Left kidney (tissue), 2 donors: ENCODE data around the gene PTPRE. TPM values are rescaled to one million over a fixed set of nuclear protein-coding genes. Genes with fewer than 3 reads are reported as not detected.

Experiments
- DNase-seq: peaks from one replicate; pipeline ENCODE4 v3.0.0-alpha.2; 2013
- polyA plus RNA-seq: library from polyadenylated mRNA; unstranded; fragments of 120-200 nt; gene quantifications from one replicate; pipeline ENCODE4 v1.2.1, GENCODE V29; 2013; ENCODE audit not compliant: insufficient read length

PTPRE gene
- polyA plus RNA-seq, 1 donor: 5.6 TPM

GRCh38 chr10:128095753-128096469 lies 189.0 kb downstream of the PTPRE start:
- no peak for DNase-seq

GRCh38 chr10:128096486-128097199 lies 189.7 kb downstream of the PTPRE start:
- DNase-seq: no peak

DNA sequence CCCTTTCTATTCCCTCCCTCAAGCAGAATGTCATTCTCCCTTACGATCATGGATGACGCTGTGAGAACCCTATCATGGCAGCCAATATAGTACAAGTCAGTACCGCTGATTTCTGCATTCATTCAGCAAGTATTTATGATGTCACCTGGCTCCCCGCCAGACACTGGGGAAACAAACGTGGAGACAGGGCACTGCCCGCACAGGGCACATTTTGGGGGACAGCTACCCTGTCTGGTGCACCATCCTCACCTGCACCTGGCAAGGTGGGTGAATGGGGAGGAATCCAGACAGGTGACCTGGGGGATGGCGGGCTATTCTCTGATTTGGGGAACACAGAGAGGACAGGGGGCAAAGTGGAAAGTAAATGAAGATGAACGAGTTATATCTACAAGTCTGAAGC lies 190.9 kb downstream of the PTPRE start:
- DNase-seq: no peak

DNA sequence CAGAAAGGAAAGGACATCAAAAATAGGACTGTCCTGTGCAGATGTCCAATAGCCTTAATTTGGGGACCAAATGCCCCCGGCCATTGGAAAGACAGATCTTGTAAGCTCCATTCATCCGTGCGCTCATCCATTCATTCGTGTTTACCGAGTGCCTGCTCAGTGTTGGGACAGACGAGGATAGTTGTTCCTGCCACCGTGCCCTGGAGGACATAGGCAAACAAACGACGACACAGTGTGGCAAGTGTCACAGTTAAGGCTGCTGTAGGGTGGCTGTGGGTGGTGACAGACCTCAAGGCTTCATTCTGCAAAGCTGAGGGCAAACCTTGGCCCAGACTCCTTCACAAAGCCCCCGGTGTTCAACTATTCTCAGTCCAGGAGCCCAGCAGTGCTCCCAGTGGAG lies 191.7 kb downstream of the PTPRE start:
- DNase-seq: no peak

DNA sequence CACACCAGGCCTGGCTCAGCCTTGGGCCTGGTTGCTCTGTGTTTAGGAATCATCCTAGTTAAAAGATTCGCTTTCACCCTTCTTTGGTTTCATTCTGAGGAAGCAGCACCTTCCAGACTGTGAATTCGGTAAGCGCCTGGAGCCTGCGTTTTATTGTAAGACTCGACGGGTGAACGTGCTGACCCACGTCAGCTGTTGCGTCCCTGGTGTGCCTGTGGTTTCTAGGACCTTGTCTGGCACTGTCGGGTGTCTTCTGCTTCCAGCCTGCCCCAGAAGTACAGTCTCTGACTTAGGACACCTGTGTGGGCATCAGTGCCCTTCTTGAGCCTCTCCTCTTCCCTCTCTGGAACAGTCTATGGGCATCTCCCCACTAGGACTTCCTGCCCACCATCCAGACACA lies 193.0 kb downstream of the PTPRE start:
- DNase-seq: no peak

GRCh38 chr10:128101901-128102300 lies 195.0 kb downstream of the PTPRE start:
- DNase-seq: no peak

- DNase-seq: no peak
Measured at GRCh38 chr10:128102480-128103228, 195.8 kb downstream of the PTPRE start.

DNA sequence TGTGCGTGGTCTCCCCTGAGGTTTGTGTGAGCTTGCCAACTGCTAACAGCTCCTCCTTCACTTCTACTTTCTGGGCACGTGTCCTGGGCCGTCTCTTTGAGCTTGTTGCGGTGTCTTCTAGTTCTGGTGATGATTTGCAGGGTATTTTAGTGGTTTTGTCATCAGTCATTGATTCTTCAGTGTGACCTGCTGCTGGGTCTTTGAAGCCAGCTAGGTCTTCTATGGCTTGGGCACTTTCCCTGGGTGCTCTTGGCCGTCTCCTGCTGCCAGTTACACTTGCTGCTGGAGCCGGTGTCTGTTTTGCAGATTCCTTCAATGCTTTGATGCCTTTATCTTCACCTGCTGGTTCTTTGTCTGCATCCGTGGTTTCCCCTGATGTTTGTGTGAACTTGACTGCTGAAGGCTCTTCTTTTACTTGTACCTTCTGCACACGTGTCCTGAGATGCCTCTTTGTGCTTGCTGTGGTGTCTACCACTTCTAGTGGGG lies 196.4 kb downstream of the PTPRE start:
- DNase-seq: no peak

- DNase-seq: no peak
Measured at GRCh38 chr10:128105383-128105782, 198.5 kb downstream of the PTPRE start.

DNA sequence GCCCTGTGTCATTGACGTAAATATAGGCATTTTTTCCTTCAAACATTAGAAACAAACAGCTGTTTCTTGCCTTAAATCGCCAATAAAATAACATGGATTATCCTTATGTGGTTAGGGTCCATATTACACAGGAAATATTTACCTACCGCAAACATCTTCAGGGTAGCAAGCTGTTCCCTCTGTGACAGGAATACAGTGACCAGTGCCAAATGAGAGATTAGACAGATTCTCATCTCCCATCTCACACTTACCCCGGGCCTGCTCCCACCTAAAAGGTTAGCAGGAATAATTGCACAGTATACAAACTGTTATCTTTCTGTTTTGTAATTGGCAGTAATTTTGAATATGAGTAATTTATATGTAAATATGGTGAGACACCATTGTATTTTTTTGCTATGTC lies 202.8 kb downstream of the PTPRE start:
- no peak for DNase-seq

DNA sequence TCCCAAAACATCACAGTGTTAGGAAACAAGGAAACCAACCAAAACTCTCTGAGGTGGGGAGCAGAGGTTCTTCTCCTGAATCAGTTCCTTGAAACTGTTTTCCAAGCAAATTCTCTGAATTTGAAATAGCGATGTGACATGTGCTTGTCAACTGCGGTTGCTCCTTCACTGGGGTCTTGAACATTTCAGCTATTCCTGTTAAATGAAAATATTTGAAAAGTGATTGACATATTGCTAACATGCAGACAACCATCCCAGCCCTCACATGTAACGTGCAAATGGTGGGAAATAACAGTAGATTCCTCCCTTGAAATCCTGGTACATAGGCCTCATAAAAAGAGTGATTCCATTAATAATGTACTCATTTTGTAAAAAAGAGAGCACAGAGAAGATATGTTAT lies 203.4 kb downstream of the PTPRE start:
- no peak for DNase-seq

- DNase-seq: no peak
Measured at GRCh38 chr10:128111696-128112095, 204.8 kb downstream of the PTPRE start.

DNA sequence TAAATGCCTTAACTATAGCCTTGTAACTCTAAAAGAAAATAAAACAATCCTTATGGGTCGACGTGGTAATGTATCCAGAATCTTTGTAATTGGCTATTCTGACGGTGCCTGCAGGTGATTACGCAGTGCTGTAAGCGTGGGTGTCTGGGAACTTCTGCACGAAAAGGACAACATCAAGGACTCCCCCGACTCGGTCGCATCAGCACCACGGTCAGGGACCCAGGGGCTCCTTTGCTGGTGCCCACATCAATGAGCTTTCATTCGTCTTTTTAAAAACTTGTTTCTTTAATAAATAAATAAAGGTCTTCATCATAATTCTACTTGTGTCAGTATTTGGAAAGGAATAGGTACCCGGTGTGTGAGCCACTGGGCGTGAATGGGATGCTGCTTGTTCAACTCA lies 206.1 kb downstream of the PTPRE start:
- no peak for DNase-seq

DNA sequence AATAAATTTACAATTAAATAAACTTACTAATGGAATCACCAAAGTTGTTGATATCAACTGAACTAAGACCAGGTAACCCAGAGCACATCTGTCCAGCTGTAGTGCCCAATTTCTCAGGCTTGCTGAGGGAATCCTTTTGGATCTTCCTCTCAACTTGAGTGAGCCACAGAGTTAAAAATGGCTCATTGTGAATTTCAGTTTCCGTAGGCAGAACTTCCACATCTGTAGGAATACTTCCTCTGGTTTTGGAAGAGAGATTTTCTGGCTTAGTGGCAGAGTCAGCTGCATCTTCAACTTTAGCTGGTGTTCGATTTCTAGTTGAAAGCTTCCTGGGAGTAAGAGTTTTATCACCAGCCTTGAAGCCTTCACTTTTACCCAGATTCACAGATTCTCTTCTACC lies 208.0 kb downstream of the PTPRE start:
- DNase-seq: no peak

GRCh38 chr10:128115356-128115755 lies 208.5 kb downstream of the PTPRE start:
- DNase-seq: no peak

DNA sequence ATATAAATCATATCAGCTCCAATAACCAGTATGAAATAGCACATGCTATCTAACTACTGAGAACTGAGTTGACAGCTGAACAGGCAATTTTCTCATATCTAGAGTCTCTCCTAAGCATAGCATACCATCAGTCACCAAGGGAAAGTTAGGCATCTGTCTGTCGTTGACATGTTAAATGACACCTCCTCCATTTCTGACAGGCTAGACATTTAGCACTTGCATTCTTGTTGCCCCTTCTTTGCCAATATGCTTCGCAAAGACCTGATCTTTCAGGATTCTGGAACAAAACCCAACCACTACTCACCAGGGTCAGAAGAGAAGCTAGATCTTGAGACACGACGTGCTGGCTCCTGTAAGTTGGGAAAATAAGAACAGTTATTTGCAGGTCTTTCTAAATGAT lies 209.3 kb downstream of the PTPRE start:
- no peak for DNase-seq

- no peak for DNase-seq
Measured at GRCh38 chr10:128116851-128117615, 210.1 kb downstream of the PTPRE start.

- DNase-seq: no peak
Measured at GRCh38 chr10:128121750-128122412, 215.0 kb downstream of the PTPRE start.

DNA sequence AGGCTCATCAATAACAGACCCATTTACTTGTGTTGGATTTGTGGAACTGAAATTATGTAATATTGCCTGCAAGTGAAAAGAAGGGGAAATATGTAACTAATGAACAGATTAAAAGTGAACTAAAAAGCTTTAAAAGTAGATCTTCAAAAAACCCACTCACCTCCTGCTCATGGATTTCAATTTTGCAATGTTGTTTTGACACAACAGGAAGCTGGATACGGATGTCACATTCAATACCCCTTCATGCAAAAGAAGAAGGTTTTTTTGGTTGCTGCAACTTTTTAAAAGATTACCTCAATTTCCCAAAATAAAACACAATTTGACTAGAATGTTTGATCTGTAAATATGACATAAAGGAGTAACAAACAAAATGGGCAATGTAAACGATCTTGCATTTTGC lies 216.0 kb downstream of the PTPRE start:
- no peak for DNase-seq

DNA sequence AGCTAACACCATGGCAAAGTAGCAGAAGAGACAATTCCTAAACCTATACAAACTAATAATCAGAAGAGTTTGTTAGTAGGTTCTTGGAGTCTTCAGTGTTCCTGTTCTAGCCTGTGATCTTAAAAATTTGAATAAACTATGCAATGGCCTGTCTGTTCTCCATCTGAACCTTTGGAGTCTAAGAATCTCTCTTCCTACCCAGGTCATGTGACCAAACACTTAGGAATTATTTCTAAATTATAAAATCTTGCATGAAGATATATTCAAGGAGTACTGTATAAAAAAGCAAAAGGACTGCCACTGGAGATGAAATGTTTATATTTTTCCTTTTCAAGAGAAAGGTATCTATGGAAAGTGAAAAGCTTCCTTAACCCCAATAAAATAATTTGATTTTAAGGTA lies 216.9 kb downstream of the PTPRE start:
- DNase-seq: no peak

- DNase-seq: no peak
Measured at GRCh38 chr10:128124813-128125403, 218.0 kb downstream of the PTPRE start.
